Neural cell (in vitro differentiated cells): Measurements from ENCODE around the gene RTBDN. TPM values are rescaled to one million over a fixed set of nuclear protein-coding genes. Genes with fewer than 3 reads are reported as not detected.
"Not testable (repeated sequence)": the region's sequence is repeated elsewhere in the genome, so short reads cannot be mapped to it uniquely, and the experiment has no call there.

Experiments used
- H2AFZ ChIP-seq: fragments of 200-600, 300-800 bp; sonication (generic), shearing (Covaris generic); 2 replicates; pipeline ENCODE4 v1.6.0; 2014; ENCODE audit warnings: low read depth, mild to moderate bottlenecking, antibody characterized with exemption, low read length, moderate library complexity
- H3F3A ChIP-seq: fragments of 200-600 bp; shearing (Covaris generic); 2 replicates; pipeline ENCODE4 v1.6.1; 2016; ENCODE audit warnings: mild to moderate bottlenecking, moderate library complexity, mixed read lengths, antibody characterized with exemption, low read length; ENCODE audit not compliant: insufficient read depth, poor library complexity, severe bottlenecking
- H3K27ac ChIP-seq: fragments of 200-600, 300-800 bp; sonication (generic), shearing (Covaris generic); 2 replicates; pipeline ENCODE4 v1.5.1; 2014; ENCODE audit warnings: mild to moderate bottlenecking, low read length, moderate library complexity
- H3K27me3 ChIP-seq: fragments of 300-800, 200-600 bp; sonication (generic), shearing (Covaris generic); 2 replicates; pipeline ENCODE4 v1.6.0; 2014; ENCODE audit warnings: mild to moderate bottlenecking, low read depth, low read length, moderate library complexity; ENCODE audit not compliant: insufficient read depth
- H3K36me3 ChIP-seq: fragments of 300-800, 200-600 bp; sonication (generic), shearing (Covaris generic); 2 replicates; pipeline ENCODE4 v1.5.1; 2014; ENCODE audit warnings: mild to moderate bottlenecking, antibody characterized with exemption, low read length, moderate library complexity; ENCODE audit not compliant: insufficient read depth
- H3K4me2 ChIP-seq: fragments of 300-800, 200-600 bp; sonication (generic), shearing (Covaris generic); 2 replicates; pipeline ENCODE4 v1.6.0; 2014; ENCODE audit warnings: mild to moderate bottlenecking, low read length
- H3K4me3 ChIP-seq: fragments of 300-800, 200-600 bp; sonication (generic), shearing (Covaris generic); 2 replicates; pipeline ENCODE4 v1.5.1; 2014; ENCODE audit warnings: mild to moderate bottlenecking, low read length, moderate library complexity
- H3K79me2 ChIP-seq: fragments of 200-600 bp; shearing (Covaris generic); replicated peaks from 2 replicates; pipeline ENCODE4 v1.6.0; 2014; ENCODE audit warnings: mild to moderate bottlenecking, low read length, moderate library complexity; ENCODE audit not compliant: insufficient read depth
- H3K9ac ChIP-seq: fragments of 300-800, 200-600 bp; sonication (generic), shearing (Covaris generic); 2 replicates; pipeline ENCODE4 v1.6.1; 2016; ENCODE audit warnings: mild to moderate bottlenecking, low read length, mixed read lengths
- H3K9me2 ChIP-seq: fragments of 200-600 bp; shearing (Covaris generic); 2 replicates; pipeline ENCODE4 v1.6.1; 2016; ENCODE audit warnings: mild to moderate bottlenecking, low read length, mixed read lengths; ENCODE audit not compliant: insufficient read depth
- H3K9me3 ChIP-seq: fragments of 200-600, 300-800 bp; sonication (generic), shearing (Covaris generic); 2 replicates; pipeline ENCODE4 v1.6.1; 2016; ENCODE audit warnings: mild to moderate bottlenecking, mixed run types, low read length, moderate library complexity, mixed read lengths
- H4K20me1 ChIP-seq: fragments of 200-600 bp; shearing (Covaris generic); 2 replicates; pipeline ENCODE4 v1.6.1; 2016; ENCODE audit warnings: mild to moderate bottlenecking, mixed run types; ENCODE audit not compliant: insufficient read depth
- CTCF ChIP-seq: fragments of 450-650 bp; IDR thresholded peaks from 2 replicates; pipeline ENCODE4 v1.5.1; 2014; ENCODE audit warnings: antibody characterized with exemption, mild to moderate bottlenecking, moderate library complexity; ENCODE audit not compliant: poor library complexity, severe bottlenecking
- EP300 ChIP-seq: fragments of 450-650 bp; conservative IDR thresholded peaks from 2 replicates; pipeline ENCODE4 v1.6.1; 2014; ENCODE audit warnings: antibody characterized with exemption, mild to moderate bottlenecking, moderate library complexity; ENCODE audit not compliant: poor library complexity, severe bottlenecking
- EZH2 ChIP-seq: fragments of 200-600, 300-800 bp; shearing (Covaris generic), sonication (generic); IDR thresholded peaks from 2 replicates; pipeline ENCODE4 v1.6.1; 2014; ENCODE audit warnings: antibody characterized with exemption, low read length, borderline replicate concordance, mild to moderate bottlenecking; ENCODE audit not compliant: insufficient read depth, poor library complexity, severe bottlenecking
- MXI1 ChIP-seq: fragments of 450-650 bp; conservative IDR thresholded peaks from 2 replicates; pipeline ENCODE4 v1.6.1; 2014; ENCODE audit warnings: antibody characterized with exemption, mild to moderate bottlenecking; ENCODE audit not compliant: poor library complexity, severe bottlenecking
- POLR2AphosphoS5 ChIP-seq: IDR thresholded peaks from 2 replicates; pipeline ENCODE4 v1.6.1; 2012
- RAD21 ChIP-seq: fragments of 450-650 bp; conservative IDR thresholded peaks from 2 replicates; pipeline ENCODE4 v1.6.1; 2014; ENCODE audit warnings: antibody characterized with exemption, mild to moderate bottlenecking, moderate library complexity
- REST ChIP-seq: IDR thresholded peaks from 2 replicates; pipeline ENCODE4 v1.6.1; 2012; ENCODE audit warnings: borderline replicate concordance
- SMC3 ChIP-seq: fragments of 450-650 bp; conservative IDR thresholded peaks from 2 replicates; pipeline ENCODE4 v1.6.1; 2014; ENCODE audit warnings: antibody characterized with exemption, mild to moderate bottlenecking, moderate library complexity; ENCODE audit not compliant: poor library complexity
- TAF1 ChIP-seq: IDR thresholded peaks from 2 replicates; pipeline ENCODE4 v1.6.1; 2012; ENCODE audit warnings: low read depth
- polyA plus RNA-seq: library from polyadenylated mRNA; depleted of rRNA; stranded (reverse); fragments of >200 nt; gene quantifications from 2 replicates; pipeline ENCODE4 v1.2.3, GENCODE V29; 2014

RTBDN gene
- polyA plus RNA-seq, 1 donor from 2014 or later = not detected

- no peak overlapping the region for H3K27ac ChIP-seq
- H3K4me2 ChIP-seq = no peak overlapping the region
- no peaks in the 10 kb centered on the region for H3K27me3 ChIP-seq
- TF ChIP-seq SMC3 (peak; percentile 77), CTCF (peak; percentile 93), EP300 (no peak), RAD21 (peak; percentile 86), MXI1 (peak; percentile 17), REST (no peak), EZH2 (no peak), TAF1 (no peak), POLR2AphosphoS5 (no peak)
- peaks cover 6% of the 10 kb centered on the region for H3K79me2 ChIP-seq
- no peak overlapping the region for H3K9ac ChIP-seq
- H3K36me3 ChIP-seq = peaks cover 15% of the 10 kb centered on the region
- H3K9me3 ChIP-seq = no peaks in the 10 kb centered on the region
- H4K20me1 ChIP-seq = peaks cover 10% of the 10 kb centered on the region
- H3K9me2 ChIP-seq = no peaks in the 10 kb centered on the region
- H2AFZ ChIP-seq = no peak overlapping the region
- H3F3A ChIP-seq = no peaks in the 10 kb centered on the region
- H3K4me3 ChIP-seq = no peak overlapping the region
Measured at GRCh38 chr19:12847159-12848139, 13.1 kb upstream of the RTBDN start.

GRCh38 chr19:12846613-12847012 is 12.2 kb upstream of the RTBDN start:
- H3K4me3 ChIP-seq, H2AFZ ChIP-seq: not testable (repeated sequence)

More at GRCh38 chr19:12846613-12847012, 12.2 kb upstream of the RTBDN start:
- not testable (repeated sequence) for H3K27me3 ChIP-seq, H3K9ac ChIP-seq, H3K4me2 ChIP-seq, H3K36me3 ChIP-seq, H3F3A ChIP-seq, H3K9me2 ChIP-seq, H3K9me3 ChIP-seq, H3K27ac ChIP-seq
- Histone ChIP-seq H3K79me2 (peaks cover 13% of the 10 kb centered on the region), H4K20me1 (peaks cover 14% of the 10 kb centered on the region)
